GM12801 (cell line): Measurements from ENCODE around the gene IZUMO4.

Experiments used
- CTCF ChIP-seq: IDR thresholded peaks from one replicate; pipeline ENCODE4 v1.5.1; 2011; ENCODE audit warnings: control low read depth; ENCODE audit not compliant: insufficient read length; ENCODE audit errors: extremely low read depth

The IZUMO4 gene

GRCh38 chr19:2101417-2102335 is 5.0 kb downstream of the IZUMO4 start:
- TF ChIP-seq CTCF, result no peak

DNA sequence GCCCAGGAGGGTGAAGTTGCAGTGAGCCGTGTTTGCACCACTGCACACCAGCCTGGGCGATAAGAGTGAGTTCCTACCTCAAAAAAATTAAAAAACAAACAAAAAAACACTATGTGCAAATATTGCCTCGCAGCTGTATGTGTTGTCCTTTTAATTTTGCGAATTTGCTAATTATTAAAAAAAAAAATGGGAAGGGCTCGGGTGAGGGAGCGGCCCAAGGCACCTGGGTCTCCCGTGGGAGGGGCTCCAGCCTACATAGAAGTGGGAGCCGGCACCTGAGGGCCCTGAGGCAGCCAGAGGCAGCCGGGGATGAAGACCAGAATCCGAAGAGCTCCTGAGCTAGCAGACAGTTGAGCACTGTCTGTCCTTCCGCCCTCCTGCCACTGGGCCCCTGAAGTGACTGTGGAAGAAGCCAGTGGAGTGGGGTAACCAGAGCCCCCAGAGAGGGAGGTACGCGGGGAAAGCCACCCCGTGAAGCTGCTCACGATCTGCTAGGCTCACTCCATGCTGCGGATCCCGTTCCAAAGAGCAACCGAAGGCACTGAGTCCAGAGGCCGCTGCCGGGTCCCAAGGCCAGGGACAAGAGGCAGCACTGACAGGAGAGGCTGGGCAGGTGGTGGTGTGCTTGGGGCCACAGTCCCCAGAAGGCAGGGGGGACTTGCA is 6.5 kb downstream of the IZUMO4 start:
- TF ChIP-seq CTCF, result no peak

DNA sequence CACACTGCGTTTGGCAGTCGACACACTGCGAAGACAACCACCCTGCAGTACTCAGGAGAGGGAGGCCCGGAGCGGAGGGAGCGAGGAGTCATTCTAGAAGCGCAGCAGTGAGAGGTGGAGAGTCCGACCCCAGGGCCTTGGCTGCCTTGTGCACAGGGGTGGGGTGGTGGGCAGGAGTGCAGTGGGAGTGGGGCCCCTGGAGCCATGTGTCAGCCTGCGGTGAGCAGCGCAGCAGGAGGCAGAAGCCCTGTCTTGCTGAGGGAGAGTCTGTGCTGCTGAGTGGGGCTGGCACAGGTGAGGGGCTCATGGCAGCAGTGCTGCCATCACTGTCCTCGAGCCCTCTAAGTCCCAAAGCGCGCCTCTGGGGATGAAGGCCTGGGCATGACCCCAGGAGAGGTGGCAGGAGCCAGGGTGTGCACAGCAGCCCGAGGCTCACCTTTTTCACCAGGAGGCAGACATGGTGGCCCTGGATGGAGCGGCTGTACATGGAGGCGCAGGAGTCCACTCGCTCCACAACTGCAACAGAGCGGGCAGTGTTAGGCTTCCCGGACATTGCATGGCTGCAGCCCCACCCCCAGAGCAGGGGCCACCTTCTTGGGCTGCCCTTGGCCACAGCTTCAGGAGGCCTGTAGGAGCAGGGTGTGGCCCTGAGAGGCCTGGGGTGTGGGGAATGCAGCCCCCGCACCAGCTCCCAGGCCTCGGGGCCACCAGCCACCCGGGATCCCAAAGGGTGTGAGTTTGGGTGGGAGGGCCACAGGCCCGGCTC is 11.7 kb downstream of the IZUMO4 start:
- no peak for TF ChIP-seq CTCF

GRCh38 chr19:2109046-2109864 is 12.5 kb downstream of the IZUMO4 start:
- TF ChIP-seq CTCF, result no peak

DNA sequence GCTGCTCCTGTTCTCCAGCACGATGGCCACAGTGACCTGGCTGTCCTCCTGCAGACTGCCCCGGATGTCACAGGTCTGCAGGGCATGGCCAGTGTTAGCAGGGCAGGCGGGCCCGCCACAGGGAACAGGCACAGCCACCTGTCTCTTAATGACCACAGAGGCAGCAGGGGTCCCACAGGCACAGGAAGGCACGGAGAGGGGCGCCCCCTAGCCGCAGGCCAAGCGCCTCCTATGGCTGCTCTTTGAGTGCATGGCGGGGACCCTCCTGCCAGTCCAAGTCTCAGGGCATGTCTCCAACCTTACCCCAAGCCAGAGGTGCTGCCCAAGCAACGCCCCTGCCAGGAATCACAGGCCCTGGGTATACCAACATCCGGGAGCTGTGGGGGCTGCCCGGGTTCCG is 14.1 kb downstream of the IZUMO4 start:
- TF ChIP-seq CTCF, result no peak

- TF ChIP-seq CTCF, result no peak
These were observed 14.7 kb downstream of the IZUMO4 start for GRCh38 chr19:2111425-2111824.
